ENCODE measurements around the gene ZNF620. TPM values are rescaled to one million over a fixed set of nuclear protein-coding genes. Genes with fewer than 3 reads are reported as not detected.

The ZNF620 gene
- total RNA-seq, 1 donor: 1.1 TPM

DNA sequence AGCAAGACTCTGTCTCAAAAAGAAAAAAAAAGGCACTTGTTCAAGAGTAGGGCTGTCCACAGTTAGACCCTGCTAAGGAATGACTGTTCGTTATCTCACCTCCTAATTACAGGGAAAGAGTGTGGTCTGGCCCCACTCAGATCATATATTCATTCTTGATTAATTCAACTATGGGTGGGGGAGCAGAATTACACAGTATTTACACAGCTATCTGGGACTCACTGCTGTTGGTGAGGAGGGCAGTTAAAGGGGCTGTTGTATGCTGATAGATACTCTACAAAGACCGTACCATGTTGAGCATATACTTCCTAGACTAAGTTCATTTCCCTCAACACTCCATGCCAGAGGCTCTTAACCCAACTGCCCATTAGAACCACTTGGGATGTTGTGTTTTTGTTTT, 3.8 kb upstream of the ZNF620 start:
- Histone ChIP-seq H2AFZ (ENCODE audit: low read length) (no peak overlapping the region), H4K20me1 (ENCODE audit: insufficient read depth, low read length) (no peaks in the 10 kb centered on the region), H3K36me3 (ENCODE audit: insufficient read depth, low read length) (no peaks in the 10 kb centered on the region), H3K4me3 (ENCODE audit: insufficient read depth, low read length) (no peak overlapping the region), H3K27me3 (ENCODE audit: insufficient read depth, low read length) (no peaks in the 10 kb centered on the region), H3K9me3 (ENCODE audit: low read depth, low read length) (no peaks in the 10 kb centered on the region), H3K4me1 (ENCODE audit: insufficient read depth, low read length) (peaks cover 21% of the 10 kb centered on the region), H3K4me2 (ENCODE audit: insufficient read depth, low read length) (no peak overlapping the region), H3K79me2 (ENCODE audit: insufficient read depth, low read length) (no peaks in the 10 kb centered on the region), H3K27ac (ENCODE audit: low read depth, low read length) (no peak overlapping the region)
- TF ChIP-seq, protein P1, sequence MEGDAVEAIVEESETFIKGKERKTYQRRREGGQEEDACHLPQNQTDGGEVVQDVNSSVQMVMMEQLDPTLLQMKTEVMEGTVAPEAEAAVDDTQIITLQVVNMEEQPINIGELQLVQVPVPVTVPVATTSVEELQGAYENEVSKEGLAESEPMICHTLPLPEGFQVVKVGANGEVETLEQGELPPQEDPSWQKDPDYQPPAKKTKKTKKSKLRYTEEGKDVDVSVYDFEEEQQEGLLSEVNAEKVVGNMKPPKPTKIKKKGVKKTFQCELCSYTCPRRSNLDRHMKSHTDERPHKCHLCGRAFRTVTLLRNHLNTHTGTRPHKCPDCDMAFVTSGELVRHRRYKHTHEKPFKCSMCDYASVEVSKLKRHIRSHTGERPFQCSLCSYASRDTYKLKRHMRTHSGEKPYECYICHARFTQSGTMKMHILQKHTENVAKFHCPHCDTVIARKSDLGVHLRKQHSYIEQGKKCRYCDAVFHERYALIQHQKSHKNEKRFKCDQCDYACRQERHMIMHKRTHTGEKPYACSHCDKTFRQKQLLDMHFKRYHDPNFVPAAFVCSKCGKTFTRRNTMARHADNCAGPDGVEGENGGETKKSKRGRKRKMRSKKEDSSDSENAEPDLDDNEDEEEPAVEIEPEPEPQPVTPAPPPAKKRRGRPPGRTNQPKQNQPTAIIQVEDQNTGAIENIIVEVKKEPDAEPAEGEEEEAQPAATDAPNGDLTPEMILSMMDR (IDR thresholded peaks at IDR 0.05; ENCODE audit: extremely low read depth, low read depth, low read length): no peak
- DNase-seq (ENCODE audit: insufficient read length, low spot score, missing footprints): no peak

DNA sequence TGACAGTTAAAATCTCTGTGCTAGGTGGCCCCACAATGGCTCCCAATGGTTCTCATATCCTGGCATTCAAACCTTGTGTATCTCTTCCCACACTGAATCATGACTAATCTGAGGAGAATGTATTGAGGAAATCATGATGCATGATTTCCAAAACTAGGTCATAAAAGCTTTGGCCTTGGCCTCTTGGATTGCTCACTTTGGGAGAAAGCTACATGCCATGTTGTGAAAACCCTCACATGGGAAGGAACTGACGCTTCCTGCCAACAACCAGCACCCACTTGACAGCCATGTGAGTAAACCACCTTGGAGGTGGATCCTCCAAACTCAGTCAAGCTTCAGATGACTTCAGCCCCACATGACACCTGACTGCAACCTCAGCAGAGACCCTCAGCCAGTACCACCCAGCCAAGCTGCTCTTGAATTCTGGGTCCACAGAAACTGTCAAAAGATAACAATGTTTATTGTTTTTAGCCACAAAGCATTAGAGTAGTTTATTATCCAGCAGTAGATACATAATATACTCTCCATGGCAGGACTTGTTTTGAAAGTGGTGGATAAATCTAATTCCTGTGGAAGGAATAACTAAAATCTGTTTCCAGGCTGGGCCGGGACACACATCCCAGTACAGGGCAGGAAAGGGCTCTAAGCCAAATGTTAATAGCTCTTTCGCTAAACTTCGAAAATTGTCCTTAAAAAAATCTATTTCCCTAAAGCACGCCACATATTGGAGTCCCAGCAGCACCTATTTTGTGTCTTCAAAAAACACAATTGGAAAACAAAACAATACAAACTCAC, 1.0 kb upstream of the ZNF620 start:
- peak; percentile 91 for DNase-seq (ENCODE audit: insufficient read length, low spot score, missing footprints)
- H3K4me2 ChIP-seq (ENCODE audit: insufficient read depth, low read length): peak overlapping the region; percentile 70
- no peaks in the 10 kb centered on the region for H3K36me3 ChIP-seq (ENCODE audit: insufficient read depth, low read length)
- H3K27ac ChIP-seq (ENCODE audit: low read depth, low read length): peak overlapping the region; percentile 86
- H3K79me2 ChIP-seq (ENCODE audit: insufficient read depth, low read length): no peaks in the 10 kb centered on the region
- H3K9me3 ChIP-seq (ENCODE audit: low read depth, low read length): no peaks in the 10 kb centered on the region
- no peaks in the 10 kb centered on the region for H3K27me3 ChIP-seq (ENCODE audit: insufficient read depth, low read length)
- TF ChIP-seq, protein P1 (IDR thresholded peaks at IDR 0.05; ENCODE audit: extremely low read depth, low read depth, low read length): no peak
- no peak overlapping the region for H2AFZ ChIP-seq (ENCODE audit: low read length)
- no peak overlapping the region for H3K4me3 ChIP-seq (ENCODE audit: insufficient read depth, low read length)
- H4K20me1 ChIP-seq (ENCODE audit: insufficient read depth, low read length): no peaks in the 10 kb centered on the region
- H3K4me1 ChIP-seq (ENCODE audit: insufficient read depth, low read length): peaks cover 21% of the 10 kb centered on the region

DNA sequence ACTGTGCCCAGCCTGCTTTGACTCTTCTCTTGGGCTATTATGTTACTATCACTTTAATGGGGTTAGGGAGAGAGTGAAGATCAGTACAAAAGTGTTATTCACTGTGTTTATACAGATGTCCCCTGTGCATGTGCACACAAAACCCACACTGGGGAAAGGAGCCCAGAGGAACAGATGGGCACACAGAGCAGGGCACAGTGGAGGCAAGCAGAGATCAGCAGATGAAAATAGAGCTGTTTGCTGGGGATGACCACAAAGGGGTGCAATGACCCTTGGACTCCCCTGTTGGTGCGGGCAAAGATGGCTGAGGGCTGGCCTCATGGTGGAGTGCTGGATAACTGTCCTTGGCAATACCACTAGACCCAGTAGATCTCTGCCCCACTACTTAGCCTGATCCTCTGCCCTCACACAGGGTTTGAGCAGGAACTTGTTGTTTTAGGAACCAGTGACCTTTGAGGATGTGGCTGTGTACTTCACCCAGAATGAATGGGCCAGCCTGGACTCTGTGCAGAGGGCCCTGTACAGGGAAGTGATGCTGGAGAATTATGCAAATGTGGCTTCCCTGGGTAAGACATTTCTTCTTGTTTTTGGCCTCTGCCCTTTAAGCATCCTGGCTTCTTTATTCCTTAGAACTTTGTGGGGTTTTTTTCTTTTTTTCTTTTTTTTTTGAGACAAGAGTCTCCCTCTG, 5.3 kb downstream of the ZNF620 start:
- Histone ChIP-seq H3K27ac (ENCODE audit: low read depth, low read length) (no peak overlapping the region), H3K79me2 (ENCODE audit: insufficient read depth, low read length) (no peaks in the 10 kb centered on the region)
- TF ChIP-seq, protein P1 (IDR thresholded peaks at IDR 0.05; ENCODE audit: extremely low read depth, low read depth, low read length): no peak

DNA sequence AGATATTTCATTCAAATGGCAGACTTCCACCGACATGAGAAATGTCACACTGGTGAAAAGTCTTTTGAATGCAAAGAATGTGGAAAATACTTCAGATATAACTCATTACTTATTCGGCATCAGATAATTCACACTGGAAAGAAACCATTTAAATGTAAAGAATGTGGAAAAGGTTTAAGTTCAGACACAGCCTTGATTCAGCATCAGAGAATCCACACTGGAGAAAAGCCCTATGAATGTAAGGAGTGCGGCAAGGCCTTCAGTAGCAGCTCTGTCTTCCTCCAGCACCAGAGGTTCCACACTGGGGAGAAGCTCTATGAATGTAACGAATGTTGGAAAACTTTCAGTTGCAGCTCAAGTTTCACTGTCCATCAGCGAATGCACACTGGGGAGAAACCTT, 10.4 kb downstream of the ZNF620 start:
- peak overlapping the region; percentile 54 for H2AFZ ChIP-seq (ENCODE audit: low read length)
- H3K36me3 ChIP-seq (ENCODE audit: insufficient read depth, low read length): no peaks in the 10 kb centered on the region
- no peaks in the 10 kb centered on the region for H3K4me1 ChIP-seq (ENCODE audit: insufficient read depth, low read length)
- H3K4me3 ChIP-seq (ENCODE audit: insufficient read depth, low read length): no peak overlapping the region
- H4K20me1 ChIP-seq (ENCODE audit: insufficient read depth, low read length): no peaks in the 10 kb centered on the region
- H3K4me2 ChIP-seq (ENCODE audit: insufficient read depth, low read length): peak overlapping the region; percentile 6
- TF ChIP-seq, protein P1 (IDR thresholded peaks at IDR 0.05; ENCODE audit: extremely low read depth, low read depth, low read length): no peak
- H3K9me3 ChIP-seq (ENCODE audit: low read depth, low read length): no peaks in the 10 kb centered on the region
- no peaks in the 10 kb centered on the region for H3K27me3 ChIP-seq (ENCODE audit: insufficient read depth, low read length)
- no peaks in the 10 kb centered on the region for H3K79me2 ChIP-seq (ENCODE audit: insufficient read depth, low read length)
- peak overlapping the region; percentile 14 for H3K27ac ChIP-seq (ENCODE audit: low read depth, low read length)
- no peak for DNase-seq (ENCODE audit: insufficient read length, low spot score, missing footprints)

More for the DNA sequence above, 5.3 kb downstream of the ZNF620 start:
- H3K4me3 ChIP-seq (ENCODE audit: insufficient read depth, low read length): no peak overlapping the region
- no peaks in the 10 kb centered on the region for H4K20me1 ChIP-seq (ENCODE audit: insufficient read depth, low read length)
- H2AFZ ChIP-seq (ENCODE audit: low read length): no peak overlapping the region
- peaks cover under 1% of the 10 kb centered on the region for H3K4me1 ChIP-seq (ENCODE audit: insufficient read depth, low read length)
- no peaks in the 10 kb centered on the region for H3K9me3 ChIP-seq (ENCODE audit: low read depth, low read length)
- no peaks in the 10 kb centered on the region for H3K36me3 ChIP-seq (ENCODE audit: insufficient read depth, low read length)
- DNase-seq (ENCODE audit: insufficient read length, low spot score, missing footprints): no peak
- no peaks in the 10 kb centered on the region for H3K27me3 ChIP-seq (ENCODE audit: insufficient read depth, low read length)
- no peak overlapping the region for H3K4me2 ChIP-seq (ENCODE audit: insufficient read depth, low read length)

All from osteoblast (primary cell).